ENCODE data around the gene TBXAS1.

- TF ChIP-seq CTCF (conservative IDR thresholded peaks at IDR 0.05; ENCODE audit: low read depth in 2 of 2) (no peak), POLR2AphosphoS5 (IDR thresholded peaks at IDR 0.05; ENCODE audit: low read depth) (no peak), EZH2 (IDR thresholded peaks at IDR 0.05; ENCODE audit: low read depth, unreplicated experiment) (no peak), REST (IDR thresholded peaks at IDR 0.05; ENCODE audit: unreplicated experiment) (no peak), ETS1 (IDR thresholded peaks at IDR 0.05) (no peak), EZH2phosphoT487 (IDR thresholded peaks at IDR 0.05; ENCODE audit: unreplicated experiment) (no peak)
Measured at GRCh38 chr7:139901056-139901795, 72.2 kb downstream of the TBXAS1 start.
